BE2C (cell line): ENCODE data around the gene GNAL.
"Not testable (repeated sequence)": the region's sequence is repeated elsewhere in the genome, so short reads cannot be mapped to it uniquely, and the experiment has no call there.

Experiments
- DNase-seq: peaks from one replicate; pipeline ENCODE4 v3.0.0-alpha.2; 2020
- H3K27me3 ChIP-seq: fragments of 250-450 bp; sonication (Bioruptor Pico); 2 replicates; pipeline ENCODE4 v1.5.1; 2020; ENCODE audit warnings: mild to moderate bottlenecking
- H3K36me3 ChIP-seq: fragments of 250-450 bp; sonication (Bioruptor Pico); 2 replicates; pipeline ENCODE4 v1.5.1; 2020; ENCODE audit warnings: mild to moderate bottlenecking
- H3K4me1 ChIP-seq: fragments of 250-450 bp; sonication (Bioruptor Pico); 2 replicates; pipeline ENCODE4 v1.5.1; 2020
- H3K4me3 ChIP-seq: 2 replicates; pipeline ENCODE4 v1.5.1; 2011; ENCODE audit warnings: low read depth, low read length
- H3K9me3 ChIP-seq: fragments of 250-450 bp; sonication (Bioruptor Pico); 2 replicates; pipeline ENCODE4 v1.5.1; 2020
- TF ChIP-seq, protein P1 (sequence below): IDR thresholded peaks from 2 replicates; pipeline ENCODE4 v1.5.1; 2012; ENCODE audit warnings: mild to moderate bottlenecking, low read depth, low read length

The GNAL gene

DNA sequence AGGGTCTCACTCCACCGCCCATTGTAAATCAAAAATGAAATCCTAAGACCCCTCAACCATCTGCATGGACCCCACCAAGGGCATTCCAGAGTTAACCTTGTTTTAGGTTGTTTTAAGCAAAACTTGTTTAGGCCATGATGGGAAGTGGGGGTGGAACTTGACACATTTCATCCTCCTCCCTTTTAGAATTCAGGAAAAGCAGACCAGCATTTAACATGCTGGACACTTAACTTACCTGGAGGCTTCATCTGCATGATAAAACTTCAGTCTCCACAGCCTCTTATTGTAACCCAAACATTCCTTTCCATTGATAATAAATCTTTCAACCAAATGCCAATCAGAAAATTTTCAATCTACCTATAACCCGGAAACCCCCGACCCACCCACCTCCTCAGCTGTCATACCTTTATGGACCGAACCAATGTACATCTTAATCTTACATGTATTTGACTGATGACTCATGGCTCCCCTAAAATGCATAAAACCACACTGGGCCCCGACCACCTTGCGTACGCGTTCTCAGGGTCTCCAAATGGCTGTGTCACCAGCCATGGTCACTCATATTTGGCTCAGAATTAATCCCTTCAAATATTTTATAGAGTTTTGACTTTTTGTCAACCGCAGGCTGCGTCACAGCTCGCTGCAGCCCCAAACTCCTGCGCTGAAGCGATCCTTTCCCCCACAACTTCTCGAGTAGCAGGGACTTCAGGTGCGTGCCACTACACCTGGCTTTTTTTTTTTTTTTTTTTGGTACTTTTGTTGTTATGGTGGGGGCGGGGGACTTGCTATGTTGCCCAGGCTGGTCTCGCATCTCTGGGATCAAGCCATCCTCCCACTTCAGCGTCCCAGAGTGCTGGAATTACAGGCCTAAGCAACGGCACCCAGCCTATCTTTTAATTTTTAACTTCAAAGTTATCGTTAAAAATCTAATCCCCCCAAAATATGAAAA, 218.1 kb downstream of the GNAL start:
- no peaks in the 10 kb centered on the region for H3K4me1 ChIP-seq
- TF ChIP-seq, protein P1, sequence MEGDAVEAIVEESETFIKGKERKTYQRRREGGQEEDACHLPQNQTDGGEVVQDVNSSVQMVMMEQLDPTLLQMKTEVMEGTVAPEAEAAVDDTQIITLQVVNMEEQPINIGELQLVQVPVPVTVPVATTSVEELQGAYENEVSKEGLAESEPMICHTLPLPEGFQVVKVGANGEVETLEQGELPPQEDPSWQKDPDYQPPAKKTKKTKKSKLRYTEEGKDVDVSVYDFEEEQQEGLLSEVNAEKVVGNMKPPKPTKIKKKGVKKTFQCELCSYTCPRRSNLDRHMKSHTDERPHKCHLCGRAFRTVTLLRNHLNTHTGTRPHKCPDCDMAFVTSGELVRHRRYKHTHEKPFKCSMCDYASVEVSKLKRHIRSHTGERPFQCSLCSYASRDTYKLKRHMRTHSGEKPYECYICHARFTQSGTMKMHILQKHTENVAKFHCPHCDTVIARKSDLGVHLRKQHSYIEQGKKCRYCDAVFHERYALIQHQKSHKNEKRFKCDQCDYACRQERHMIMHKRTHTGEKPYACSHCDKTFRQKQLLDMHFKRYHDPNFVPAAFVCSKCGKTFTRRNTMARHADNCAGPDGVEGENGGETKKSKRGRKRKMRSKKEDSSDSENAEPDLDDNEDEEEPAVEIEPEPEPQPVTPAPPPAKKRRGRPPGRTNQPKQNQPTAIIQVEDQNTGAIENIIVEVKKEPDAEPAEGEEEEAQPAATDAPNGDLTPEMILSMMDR: no peak

DNA sequence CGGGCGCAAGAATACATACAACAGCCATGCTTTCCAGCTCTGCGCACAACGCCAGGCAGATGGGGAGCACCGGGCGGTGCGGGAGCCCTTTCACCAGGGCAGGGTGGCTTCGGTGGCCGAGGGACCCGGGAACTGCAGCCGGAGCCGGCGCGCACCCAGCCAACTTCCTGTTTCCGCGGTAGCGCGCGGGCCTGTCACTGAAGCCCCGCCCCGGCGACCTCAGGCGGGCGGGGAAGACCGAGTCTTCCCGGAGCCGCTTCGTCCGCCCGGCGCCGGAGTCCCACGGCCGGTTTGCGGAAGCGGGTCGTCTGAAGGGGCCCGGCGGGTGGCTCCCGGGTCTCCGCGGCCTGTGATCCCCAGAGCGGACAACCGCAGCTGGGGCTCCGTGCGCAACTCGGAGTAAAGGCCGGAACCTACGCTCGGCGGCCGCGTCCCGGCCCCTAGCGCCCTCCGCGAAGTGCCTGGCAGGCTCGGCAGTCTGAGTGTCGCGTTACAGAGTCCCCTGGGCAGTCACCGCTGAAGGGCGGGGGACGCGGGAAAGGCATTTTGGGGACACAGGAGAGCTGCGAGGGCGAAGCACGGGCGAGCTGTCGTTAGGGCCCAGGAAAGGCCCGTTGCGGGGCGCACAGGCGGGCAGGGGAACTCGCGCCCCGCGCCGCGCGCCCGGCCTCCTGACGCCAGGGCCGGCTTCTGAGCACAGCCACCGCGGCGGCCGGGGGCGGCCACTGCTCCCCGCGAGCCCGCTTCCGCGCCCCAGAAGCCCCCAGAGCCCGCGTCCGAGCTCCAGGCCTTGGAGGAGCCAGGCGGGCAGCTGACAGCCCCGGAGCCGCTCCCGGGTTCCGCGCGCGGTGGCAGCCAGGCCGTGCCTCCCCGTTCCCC, 219.4 kb downstream of the GNAL start, which contains the start of gene MPPE1:
Gene MPPE1 (minus strand): TSS at position 136 of the 879 bp plus-strand sequence. CDS start 11,053 bp downstream, outside the sequence.
- H3K27me3 ChIP-seq: no peaks in the 10 kb centered on the region
- DNase-seq: peak; percentile 81
- H3K4me1 ChIP-seq: no peaks in the 10 kb centered on the region
- H3K9me3 ChIP-seq: no peaks in the 10 kb centered on the region
- TF ChIP-seq, protein P1: no peak
- H3K4me3 ChIP-seq: peak within 1 kb of the TSS; percentile 67
- H3K36me3 ChIP-seq: no peaks in the 10 kb centered on the region

More for the DNA sequence above, 218.1 kb downstream of the GNAL start:
- Histone ChIP-seq H3K27me3 (no peaks in the 10 kb centered on the region), H3K4me3 (peak overlapping the region; percentile 67), H3K9me3 (no peaks in the 10 kb centered on the region), H3K36me3 (no peaks in the 10 kb centered on the region)
- no peak for DNase-seq

DNA sequence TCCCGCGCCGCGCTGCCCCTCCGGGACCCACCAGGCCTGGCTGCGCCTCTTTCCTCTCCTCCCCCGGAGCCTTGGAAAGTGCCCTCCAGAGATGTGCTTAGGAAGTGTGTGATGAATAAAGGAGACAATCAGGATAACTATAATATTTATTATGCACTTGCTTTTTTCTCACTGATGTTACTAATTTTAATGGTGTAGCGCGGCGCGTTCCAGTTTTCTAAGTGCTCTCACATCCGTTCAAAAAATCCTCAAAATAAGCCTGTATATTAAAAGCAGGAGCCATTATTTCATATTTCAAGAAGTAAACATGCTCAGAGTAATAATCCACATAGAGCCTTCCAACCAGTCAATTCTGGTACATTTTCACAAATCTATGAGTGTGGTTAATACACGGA, 220.0 kb downstream of the GNAL start:
- Histone ChIP-seq H3K36me3 (no peaks in the 10 kb centered on the region), H3K9me3 (no peaks in the 10 kb centered on the region), H3K4me3 (peak overlapping the region; percentile 67), H3K27me3 (no peaks in the 10 kb centered on the region), H3K4me1 (no peaks in the 10 kb centered on the region)
- TF ChIP-seq, protein P1: no peak
- DNase-seq: no peak

DNA sequence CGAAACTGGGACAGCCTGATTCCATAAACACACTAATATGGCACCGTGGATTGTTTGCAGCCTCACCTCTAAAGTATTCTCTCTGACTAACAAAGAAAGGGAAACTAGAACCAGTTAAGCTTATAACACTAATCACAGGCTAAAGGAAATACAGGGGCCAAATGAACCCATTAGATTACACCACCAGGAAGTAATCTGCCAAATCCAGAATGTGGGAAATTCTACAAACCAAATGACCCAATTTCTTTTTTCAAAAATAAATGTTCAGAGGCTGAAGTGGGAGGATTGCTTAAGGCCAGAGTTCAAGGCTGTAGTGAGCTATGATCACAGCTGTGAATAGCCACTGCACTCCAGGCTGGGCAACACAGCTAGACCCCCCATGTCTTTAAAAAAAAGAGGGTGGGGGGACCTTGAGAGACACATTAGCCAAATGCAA, 220.5 kb downstream of the GNAL start:
- Histone ChIP-seq H3K4me3 (no peak overlapping the region), H3K36me3 (no peaks in the 10 kb centered on the region), H3K9me3 (no peaks in the 10 kb centered on the region), H3K27me3 (no peaks in the 10 kb centered on the region), H3K4me1 (no peaks in the 10 kb centered on the region)
- DNase-seq: no peak
- TF ChIP-seq, protein P1: no peak

DNA sequence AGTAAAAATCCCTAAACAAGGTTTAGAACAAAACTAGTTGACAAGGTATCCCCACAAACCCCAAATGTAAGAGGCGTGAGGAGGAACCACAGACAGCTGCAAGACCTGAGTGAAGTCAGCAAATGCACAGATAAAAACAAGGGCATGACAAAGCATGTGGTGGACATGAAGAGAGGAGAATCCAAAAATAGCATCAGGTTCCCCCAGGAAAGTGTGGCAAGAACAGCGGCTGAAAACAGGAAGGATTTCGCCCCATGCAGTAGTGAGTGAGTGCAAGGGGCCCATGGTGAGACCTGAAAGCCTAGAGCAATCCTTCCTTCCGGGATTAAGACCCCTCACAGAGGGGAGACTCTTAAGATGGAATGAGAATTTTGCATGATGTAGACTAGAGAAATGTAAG, 227.8 kb downstream of the GNAL start:
- H3K9me3 ChIP-seq, H3K36me3 ChIP-seq, H3K4me3 ChIP-seq, H3K27me3 ChIP-seq, DNase-seq, H3K4me1 ChIP-seq: not testable (repeated sequence)

DNA sequence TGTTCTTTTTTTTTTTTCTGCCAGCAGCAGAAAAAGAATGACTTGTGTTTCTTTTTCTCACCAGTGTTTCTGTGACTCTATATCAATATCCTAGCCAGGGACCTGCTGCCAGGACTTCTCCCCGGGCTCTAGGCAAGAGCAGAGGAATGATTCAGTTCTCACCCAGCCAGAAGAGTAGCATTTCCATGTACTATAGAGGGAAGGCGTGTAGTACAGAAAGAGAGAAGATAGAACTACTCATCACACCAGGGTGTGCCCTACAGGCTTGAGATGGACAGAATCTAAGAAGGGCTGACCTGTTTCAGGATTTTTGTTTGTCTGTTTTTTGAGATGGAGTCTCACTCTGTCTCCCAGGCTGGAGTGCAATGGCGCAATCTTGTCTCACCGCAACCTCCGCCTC, 230.5 kb downstream of the GNAL start:
- not testable (repeated sequence) for DNase-seq, H3K9me3 ChIP-seq, H3K4me3 ChIP-seq, H3K36me3 ChIP-seq, H3K4me1 ChIP-seq, H3K27me3 ChIP-seq
